ENCODE results near the gene SLC6A20. TPM values are rescaled to one million over a fixed set of nuclear protein-coding genes. Genes with fewer than 3 reads are reported as not detected.

SLC6A20 gene
- total RNA-seq, 1 experiment from 2014 or later: 0.89 TPM

- Histone ChIP-seq H3K36me3 (ENCODE audit: control insufficient read depth in 1 of 2, insufficient read depth in 2 of 2, low read length in 2 of 2) (no peaks in the 10 kb centered on the region), H2AFZ (ENCODE audit: low read depth, low read length, poor library complexity, severe bottlenecking) (no peak overlapping the region), H3K4me3 (replicated peaks in 1 of 2; ENCODE audit: low read depth in 1 of 2, low read length in 2 of 2) (no peak overlapping the region), H3K27me3 (ENCODE audit: insufficient read depth, low read length) (no peaks in the 10 kb centered on the region), H3K9me2 (ENCODE audit: insufficient read depth) (no peaks in the 10 kb centered on the region), H3K4me2 (ENCODE audit: low read length) (no peak overlapping the region), H3K27ac (ENCODE audit: low read depth, low read length) (no peak overlapping the region), H3K9ac (ENCODE audit: low read length) (no peak overlapping the region), H4K20me1 (ENCODE audit: insufficient read depth) (no peaks in the 10 kb centered on the region), H3K9me3 (ENCODE audit: control insufficient read depth in 1 of 2, insufficient read depth in 1 of 2, low read depth in 1 of 2, low read length in 2 of 2) (no peaks in the 10 kb centered on the region), H3K79me2 (ENCODE audit: insufficient read depth, low read length) (no peaks in the 10 kb centered on the region), H3K4me1 (ENCODE audit: control insufficient read depth in 1 of 2, insufficient read depth in 2 of 2, low read length in 2 of 2) (peaks cover 9 to 12% of the 10 kb centered on the region in 2 experiments; a peak in 3 of 4 replicates)
- CTCF ChIA-PET: no interaction called here
- DNase-seq (ENCODE audit: low read depth, low spot score) (no peak), ATAC-seq (no peak)
- RAD21 ChIA-PET (ENCODE audit: low non-redundant PET in 1 of 2, low total read pairs in 2 of 2, uncharacterized antibody in 2 of 2, unreplicated experiment in 2 of 2): no interaction called here
- no TSS peak for BruUV-seq (replicated peaks)
- intact Hi-C loops (cut with micrococcal nuclease): no loop called here
- POLR2A ChIA-PET: no interaction called here
- TF ChIP-seq EZH2phosphoT487 (IDR thresholded peaks at IDR 0.05; ENCODE audit: borderline replicate concordance) (no peak), CTCF (IDR thresholded peaks at IDR 0.05 in 2 of 3, conservative IDR thresholded peaks at IDR 0.05 in 1 of 3; ENCODE audit: borderline replicate concordance in 1 of 3, insufficient read depth in 1 of 3, low read depth in 2 of 3, low read length in 2 of 3) (no peak), POLR2A (IDR thresholded peaks at IDR 0.05; ENCODE audit: borderline replicate concordance, extremely low read depth, insufficient read depth, insufficient read length) (no peak), JUND (IDR thresholded peaks at IDR 0.05) (no peak)
Measured at GRCh38 chr3:45775571-45776300, 20.6 kb downstream of the SLC6A20 start.

GRCh38 chr3:45774581-45775521 is 21.5 kb downstream of the SLC6A20 start:
- BruUV-seq (replicated peaks): no TSS peak
- ChIA-PET CTCF (no interaction called here), RAD21 (ENCODE audit: low non-redundant PET in 1 of 2, low total read pairs in 2 of 2, uncharacterized antibody in 2 of 2, unreplicated experiment in 2 of 2) (no interaction called here), POLR2A (no interaction called here)
- DNase-seq (ENCODE audit: low read depth, low spot score): no peak
- intact Hi-C loops (cut with micrococcal nuclease): no loop called here
- H3K9ac ChIP-seq (ENCODE audit: low read length): no peak overlapping the region
- H3K36me3 ChIP-seq (ENCODE audit: control insufficient read depth in 1 of 2, insufficient read depth in 2 of 2, low read length in 2 of 2): no peaks in the 10 kb centered on the region
- no peak overlapping the region for H3K4me2 ChIP-seq (ENCODE audit: low read length)
- H3K9me2 ChIP-seq (ENCODE audit: insufficient read depth): no peaks in the 10 kb centered on the region
- H4K20me1 ChIP-seq (ENCODE audit: insufficient read depth): no peaks in the 10 kb centered on the region
- no peaks in the 10 kb centered on the region for H3K27me3 ChIP-seq (ENCODE audit: insufficient read depth, low read length)
- H3K4me1 ChIP-seq (ENCODE audit: control insufficient read depth in 1 of 2, insufficient read depth in 2 of 2, low read length in 2 of 2): peaks cover 9 to 12% of the 10 kb centered on the region in 2 experiments; a peak in 3 of 4 replicates
- no peak overlapping the region for H3K27ac ChIP-seq (ENCODE audit: low read depth, low read length)
- no peak for ATAC-seq
- no peaks in the 10 kb centered on the region for H3K79me2 ChIP-seq (ENCODE audit: insufficient read depth, low read length)
- H2AFZ ChIP-seq (ENCODE audit: low read depth, low read length, poor library complexity, severe bottlenecking): no peak overlapping the region
- H3K4me3 ChIP-seq (replicated peaks in 1 of 2; ENCODE audit: low read depth in 1 of 2, low read length in 2 of 2): no peak overlapping the region
- no peaks in the 10 kb centered on the region for H3K9me3 ChIP-seq (ENCODE audit: control insufficient read depth in 1 of 2, insufficient read depth in 1 of 2, low read depth in 1 of 2, low read length in 2 of 2)
- TF ChIP-seq MAX (IDR thresholded peaks at IDR 0.05) (no peak), EGR1 (IDR thresholded peaks at IDR 0.05; ENCODE audit: low read depth) (no peak), SP1 (IDR thresholded peaks at IDR 0.05; ENCODE audit: low read depth) (no peak), YY1 (IDR thresholded peaks at IDR 0.05; ENCODE audit: extremely low read depth, insufficient replicate concordance, low read depth, low read length) (no peak), ZFX (IDR thresholded peaks at IDR 0.05) (no peak), SIN3A (IDR thresholded peaks at IDR 0.05; ENCODE audit: low read depth) (no peak), JUND (IDR thresholded peaks at IDR 0.05) (no peak), REST (IDR thresholded peaks at IDR 0.05; ENCODE audit: low read depth) (no peak), EZH2 (IDR thresholded peaks at IDR 0.05) (no peak), EZH2phosphoT487 (IDR thresholded peaks at IDR 0.05; ENCODE audit: borderline replicate concordance) (no peak), CEBPB (IDR thresholded peaks at IDR 0.05; ENCODE audit: low read depth) (no peak)
